Myocyte (in vitro differentiated cells): ENCODE data around the gene PRR5. TPM values are rescaled to one million over a fixed set of nuclear protein-coding genes. Genes with fewer than 3 reads are reported as not detected.

Experiments used
- DNase-seq: peaks from one replicate; pipeline ENCODE4 v3.0.0-alpha.2; 2012; ENCODE audit warnings: low read depth
- total RNA-seq: library from RNA; depleted of rRNA; stranded (reverse); fragments of >200 nt; gene quantifications from 2 replicates; pipeline ENCODE4 v1.2.3, GENCODE V29; 2014

PRR5 gene
- total RNA-seq, 1 donor from 2014 or later, result 54.3 TPM

GRCh38 chr22:44711690-44712555, 9.9 kb downstream of the PRR5 start:
- DNase-seq, result peak; percentile 95

DNA sequence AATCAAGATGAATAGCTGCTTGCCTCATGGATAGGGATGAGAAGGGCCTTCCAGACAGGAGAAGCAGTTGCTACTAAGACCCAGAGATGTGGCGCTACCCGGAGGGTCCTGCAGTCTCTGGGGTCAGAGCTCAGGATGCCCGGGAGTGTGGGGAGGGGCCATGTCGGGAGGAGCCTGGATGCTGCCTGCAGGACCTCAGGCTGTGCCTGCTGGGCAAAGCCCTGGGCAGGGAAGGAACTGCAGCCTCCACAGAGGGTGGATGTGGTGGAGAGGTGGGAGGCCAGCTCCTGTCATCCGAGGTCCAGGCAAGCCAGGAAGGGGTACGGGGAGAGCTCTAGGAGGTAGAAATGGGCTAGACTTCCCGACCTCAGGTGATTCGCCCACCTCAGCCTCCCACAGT, 11.0 kb downstream of the PRR5 start:
- DNase-seq, result no peak

GRCh38 chr22:44714703-44715350, 12.8 kb downstream of the PRR5 start:
- peak; percentile 67 for DNase-seq

GRCh38 chr22:44718418-44718817, 16.4 kb downstream of the PRR5 start:
- DNase-seq, result no peak

DNA sequence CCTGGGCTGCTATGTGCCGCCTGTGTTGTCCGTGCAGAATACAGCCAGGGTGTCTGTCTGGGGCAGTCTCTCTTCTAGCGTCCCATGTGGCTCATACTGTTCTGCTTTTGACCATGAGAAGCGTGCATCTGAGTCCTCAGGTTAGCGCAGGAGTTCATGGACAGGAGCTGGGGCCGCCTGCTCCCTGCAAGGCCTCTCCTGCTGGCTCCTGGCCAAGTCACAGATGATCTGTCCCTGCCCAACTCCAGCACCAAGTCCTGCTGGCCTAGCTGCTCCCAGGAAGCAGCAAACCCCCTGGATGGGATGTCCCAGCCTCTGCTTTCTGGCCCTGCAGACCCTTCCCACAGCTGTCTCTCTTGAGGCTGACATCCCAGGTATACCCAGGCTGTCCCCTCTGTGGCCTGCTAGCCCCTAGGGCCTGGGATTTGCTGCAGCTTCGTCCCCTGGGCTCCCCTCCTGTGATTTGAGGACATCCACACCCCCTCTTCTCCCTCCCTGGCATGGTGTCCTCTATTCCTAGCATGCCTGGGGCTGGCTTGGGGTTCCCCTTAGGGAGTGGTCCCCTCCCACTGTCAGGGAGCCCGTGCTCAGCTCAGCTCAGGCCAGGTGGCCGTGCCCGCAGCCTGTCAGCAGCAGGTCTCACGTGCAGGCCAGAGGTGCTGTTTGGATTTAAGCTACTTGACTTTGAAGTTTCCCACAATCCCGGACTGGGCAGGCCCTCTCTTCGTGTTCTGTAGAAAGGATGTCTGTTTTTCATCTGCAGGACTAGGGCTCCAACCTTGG, 17.8 kb downstream of the PRR5 start:
- no peak for DNase-seq

DNA sequence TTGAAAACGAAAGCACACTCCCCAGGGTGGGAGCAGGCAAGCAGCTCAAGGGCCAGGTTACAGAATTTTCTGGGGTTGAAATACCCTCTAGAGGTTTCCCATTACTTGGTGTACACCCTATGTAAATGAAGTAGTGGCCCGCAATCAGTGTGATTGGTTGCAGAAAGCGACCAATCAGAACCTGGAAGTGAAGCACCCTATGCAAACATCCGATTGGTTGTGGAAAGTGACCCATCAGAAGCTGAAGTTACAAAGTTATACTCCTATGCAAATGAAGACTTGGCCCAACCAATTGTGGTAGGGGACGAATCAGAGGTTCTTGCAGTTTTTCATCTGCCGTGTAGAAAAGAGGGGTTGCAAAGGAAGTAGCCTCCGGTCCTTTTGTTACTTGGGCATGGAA, 19.2 kb downstream of the PRR5 start:
- DNase-seq, result no peak

DNA sequence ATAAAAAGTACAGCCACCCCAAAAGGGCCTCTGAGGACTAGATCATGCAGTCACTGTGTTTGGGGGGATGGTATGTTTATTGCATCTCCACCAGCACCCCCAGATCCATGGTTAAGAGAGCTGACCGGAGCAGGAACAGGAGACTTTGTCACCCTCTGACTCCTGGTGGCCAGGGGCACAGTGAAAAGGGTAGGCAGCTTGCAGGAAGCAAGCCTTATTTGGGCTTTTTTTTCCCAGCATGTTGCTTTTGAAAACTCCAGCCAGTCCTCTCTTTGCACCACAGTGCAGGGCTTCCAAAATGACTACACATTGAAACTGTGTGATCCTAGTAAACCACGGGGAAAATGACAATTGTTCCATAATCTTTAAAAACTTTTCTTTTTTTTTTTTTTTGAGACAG, 20.6 kb downstream of the PRR5 start:
- no peak for DNase-seq

GRCh38 chr22:44723801-44724200, 21.8 kb downstream of the PRR5 start:
- peak; percentile 25 for DNase-seq

DNA sequence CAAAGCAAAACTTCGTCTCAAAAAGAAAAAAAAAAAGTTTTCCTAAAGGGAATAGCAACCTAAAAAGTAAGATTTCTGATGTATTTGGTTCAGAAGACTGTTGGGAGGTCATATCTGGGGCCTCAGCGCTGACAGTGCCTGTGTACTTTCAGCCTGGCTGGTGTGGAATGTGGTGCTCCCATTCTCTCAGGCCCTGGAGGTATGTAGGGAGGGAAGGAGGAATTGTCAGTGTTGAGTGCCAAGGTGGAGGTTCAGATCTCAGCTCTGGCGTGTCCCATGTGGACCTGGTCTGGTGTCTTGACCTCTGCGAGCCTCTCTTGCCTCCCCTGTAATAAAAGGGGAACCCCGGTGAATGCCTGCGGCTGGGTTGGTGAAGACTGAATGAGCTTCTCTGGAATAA, 22.4 kb downstream of the PRR5 start:
- no peak for DNase-seq

GRCh38 chr22:44724859-44725258, 22.9 kb downstream of the PRR5 start:
- no peak for DNase-seq

- DNase-seq, result no peak
Measured at GRCh38 chr22:44726439-44726838, 24.4 kb downstream of the PRR5 start.

DNA sequence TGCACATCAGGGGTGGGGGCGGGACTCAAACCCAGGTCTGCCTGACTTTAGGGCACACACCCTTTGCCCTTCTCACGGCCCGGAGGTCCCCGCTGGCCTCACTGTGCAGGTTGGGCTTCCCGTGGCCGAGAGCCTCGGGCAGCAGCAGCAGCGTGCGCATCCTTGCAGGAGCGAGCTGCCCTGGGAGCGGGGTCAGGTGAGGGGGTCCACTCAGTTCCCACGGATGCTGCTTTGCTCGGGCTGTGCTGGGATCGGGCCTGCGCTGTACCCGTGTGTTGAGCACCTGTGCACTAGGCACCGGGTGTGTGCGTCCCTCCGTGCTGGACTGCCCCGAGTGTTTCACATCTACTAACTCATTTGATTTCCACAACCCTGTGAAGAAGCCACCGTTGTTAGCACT, 25.1 kb downstream of the PRR5 start:
- no peak for DNase-seq

DNA sequence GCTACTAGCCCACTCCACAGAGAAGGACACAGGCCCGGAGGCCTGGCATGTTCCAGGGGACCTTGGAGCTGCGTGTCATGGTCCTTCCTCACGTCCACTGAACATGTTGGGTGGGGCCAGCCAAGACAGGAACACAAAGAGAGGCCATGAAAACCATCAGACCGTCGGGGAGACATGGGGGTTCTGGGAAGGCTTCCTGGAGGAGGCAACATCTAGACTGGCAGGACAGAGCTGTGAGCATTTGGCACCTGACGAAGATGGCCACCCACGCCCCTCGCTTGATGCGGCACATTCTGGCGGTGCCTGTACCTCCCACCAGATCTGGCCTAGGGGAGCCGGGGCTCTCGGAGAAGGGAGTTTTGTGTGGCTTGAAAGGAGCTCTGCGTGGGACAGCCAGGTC, 25.7 kb downstream of the PRR5 start:
- DNase-seq, result no peak

DNA sequence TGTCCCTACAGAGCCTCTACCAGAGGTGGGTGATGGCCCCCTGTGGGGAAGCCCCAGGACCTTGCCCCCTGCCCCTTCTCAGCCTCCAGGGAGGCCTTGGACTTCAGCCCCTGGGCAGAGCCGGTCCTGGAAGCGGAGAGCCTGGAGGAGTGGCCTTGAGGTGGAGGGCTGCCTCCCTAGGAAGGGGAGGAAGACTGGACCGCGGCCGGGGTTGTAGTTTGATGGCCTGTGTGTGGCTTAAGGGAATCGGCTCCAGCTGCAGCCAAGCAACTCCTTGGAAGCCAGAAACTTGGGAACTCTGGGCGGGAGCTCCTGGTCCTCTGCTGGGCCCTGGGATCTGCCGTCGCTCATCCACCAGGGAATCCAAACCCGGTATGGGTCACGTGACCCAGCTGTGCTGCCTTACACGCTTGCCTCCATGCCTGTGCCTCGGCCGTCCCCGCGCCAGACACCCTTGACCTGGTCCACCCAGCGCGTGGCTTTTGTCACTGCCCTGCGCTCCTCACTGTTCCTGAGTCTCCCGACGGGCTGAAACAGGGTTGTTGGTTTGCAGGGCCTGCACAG, 26.8 kb downstream of the PRR5 start:
- DNase-seq, result no peak

- DNase-seq, result no peak
Measured at GRCh38 chr22:44729391-44730021, 27.5 kb downstream of the PRR5 start.

- DNase-seq, result no peak
Measured at GRCh38 chr22:44730022-44730393, 28.0 kb downstream of the PRR5 start.

DNA sequence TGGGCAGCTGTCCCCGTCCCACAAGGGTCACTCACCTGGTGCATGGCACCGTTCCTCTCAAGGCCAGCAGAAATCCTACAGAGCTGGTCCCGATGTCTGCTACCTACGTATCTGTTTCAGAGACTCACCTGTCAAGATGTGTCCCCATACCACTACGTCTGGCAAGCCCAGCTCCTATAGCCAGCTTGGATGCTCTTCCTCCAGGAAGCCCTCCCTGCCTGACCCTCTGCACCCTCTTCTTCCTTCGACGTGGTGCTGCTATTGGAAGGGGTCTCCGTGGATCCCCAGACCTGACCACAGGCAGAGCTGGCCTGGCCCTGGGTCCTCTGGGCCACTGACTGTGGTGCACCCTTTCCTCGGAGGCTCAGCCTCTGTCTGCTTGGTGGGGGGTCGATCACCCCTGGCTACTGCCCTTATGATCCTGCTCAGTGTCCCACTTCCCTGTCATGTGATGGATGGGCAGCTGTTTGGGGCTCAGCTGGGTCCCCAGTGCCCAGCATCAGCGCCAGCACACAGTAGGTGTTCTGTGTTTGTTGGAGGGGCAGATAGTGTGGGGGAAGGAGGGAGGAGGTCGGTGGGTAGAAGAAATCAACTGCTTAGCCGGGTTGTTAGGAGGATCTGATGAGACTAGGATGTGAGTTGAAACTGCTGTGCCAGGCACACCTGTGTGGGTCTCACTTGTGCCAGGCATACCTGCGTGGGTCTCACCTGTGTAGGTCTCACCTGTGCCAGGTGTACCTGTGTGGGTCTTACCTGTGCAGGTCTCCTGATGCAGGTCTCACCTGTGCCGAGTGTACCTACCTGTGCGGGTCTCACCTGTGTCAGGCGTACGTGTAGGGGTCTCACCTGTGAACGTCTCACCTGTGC, 28.7 kb downstream of the PRR5 start:
- DNase-seq, result no peak

DNA sequence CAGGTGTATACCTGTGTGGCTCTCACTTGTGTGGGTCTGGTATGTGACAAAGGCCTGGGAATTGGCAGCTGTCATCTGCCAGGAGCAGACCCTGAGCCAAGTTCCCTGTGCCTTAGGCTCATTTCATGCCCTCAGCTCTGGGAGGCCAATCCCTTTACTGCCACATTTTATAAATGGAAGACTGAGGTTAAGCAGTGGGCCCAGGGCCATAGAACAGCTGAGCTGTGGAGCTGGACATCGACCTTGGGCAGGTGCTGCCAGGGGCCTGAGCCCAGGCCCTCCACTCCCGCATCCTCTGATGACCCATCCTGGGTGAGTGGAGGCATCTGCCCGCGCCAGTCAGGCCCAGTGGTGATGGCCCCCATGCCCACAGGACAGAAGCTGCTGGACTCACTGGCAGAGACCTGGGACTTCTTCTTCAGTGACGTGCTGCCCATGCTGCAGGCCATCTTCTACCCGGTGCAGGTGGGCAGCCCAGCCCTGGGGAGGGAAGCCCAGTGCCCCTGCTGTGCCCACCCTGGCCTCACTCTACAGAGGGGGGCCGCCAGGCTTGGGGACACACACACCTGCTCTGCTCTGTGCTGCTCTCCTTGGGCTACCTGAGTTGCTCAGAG, 29.5 kb downstream of the PRR5 start:
- peak; percentile 89 for DNase-seq

DNA sequence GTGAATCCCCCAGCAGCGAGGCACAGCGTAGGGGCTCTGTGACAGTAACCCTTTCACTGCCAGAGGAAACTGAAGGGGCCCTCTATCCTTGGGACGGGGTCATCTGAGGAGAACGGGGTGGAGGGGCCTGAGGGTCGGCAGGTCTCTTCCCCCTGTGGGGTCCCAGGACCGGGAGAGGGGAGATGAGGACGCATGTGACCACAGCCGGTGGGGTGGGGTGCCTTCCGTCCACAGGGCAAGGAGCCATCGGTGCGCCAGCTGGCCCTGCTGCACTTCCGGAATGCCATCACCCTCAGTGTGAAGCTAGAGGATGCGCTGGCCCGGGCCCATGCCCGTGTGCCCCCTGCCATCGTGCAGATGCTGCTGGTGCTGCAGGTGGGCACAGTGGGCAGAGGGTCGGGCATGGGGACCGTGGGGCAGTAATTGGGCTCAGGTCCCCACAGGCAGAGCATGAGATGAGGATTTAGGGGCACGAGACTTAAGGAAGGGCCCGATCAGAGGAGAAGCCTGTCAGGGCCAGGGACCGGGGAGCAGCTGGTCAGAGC, 30.1 kb downstream of the PRR5 start:
- DNase-seq, result no peak

GRCh38 chr22:44732661-44733060, 30.7 kb downstream of the PRR5 start:
- DNase-seq, result no peak
